DMS114 treated with DMSO at 0.1 percent for 48 hours (cell line): ENCODE data around the gene CCDC74A.
"Not testable (repeated sequence)": the region's sequence is repeated elsewhere in the genome, so short reads cannot be mapped to it uniquely, and the experiment has no call there.

Experiments used
- DNase-seq: peaks from one replicate; lab custom pipeline; 2025; ENCODE audit not compliant: unreplicated experiment; lab: John Stamatoyannopoulos, UW

The CCDC74A gene

DNA sequence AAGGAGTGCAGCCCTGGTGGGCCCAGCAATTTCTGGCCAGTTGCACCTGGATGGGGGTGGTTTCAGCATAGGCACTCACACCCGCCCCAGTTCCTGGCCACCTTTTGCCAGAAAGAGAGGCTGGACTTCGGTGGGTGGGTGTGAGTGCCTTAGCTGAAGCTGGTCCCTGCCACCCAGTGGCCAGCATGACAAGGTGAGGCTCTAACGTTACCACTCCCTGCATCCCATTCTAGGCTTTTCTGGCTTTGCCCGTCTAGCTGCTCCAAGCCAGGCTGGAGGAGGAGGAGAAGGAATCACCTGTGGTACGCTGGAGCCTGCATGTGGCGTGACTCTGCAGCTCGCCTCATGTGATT is 17.1 kb downstream of the CCDC74A start:
- DNase-seq: not testable (repeated sequence)

DNA sequence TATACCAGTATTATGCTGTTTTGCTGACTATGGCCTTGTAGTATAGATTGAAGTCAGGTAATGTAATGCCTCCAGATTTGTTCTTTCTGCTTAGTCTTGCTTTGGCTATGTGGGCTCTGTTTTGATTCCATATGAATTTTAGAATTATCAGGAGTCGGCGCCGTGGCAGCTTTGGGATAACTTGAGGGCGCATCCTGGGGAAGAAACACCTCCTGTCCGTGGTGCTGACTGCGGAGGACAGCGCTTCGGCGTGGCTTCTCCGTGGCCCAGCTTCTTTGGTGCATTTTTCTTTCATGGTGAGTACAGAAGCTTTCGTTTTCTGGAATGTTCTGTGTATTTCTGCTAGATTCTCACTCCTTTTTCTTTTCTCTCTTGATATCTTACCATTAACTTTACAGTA is 25.2 kb downstream of the CCDC74A start:
- DNase-seq: no peak

GRCh38 chr2:131556998-131557397 is 29.3 kb downstream of the CCDC74A start:
- no peak for DNase-seq

DNA sequence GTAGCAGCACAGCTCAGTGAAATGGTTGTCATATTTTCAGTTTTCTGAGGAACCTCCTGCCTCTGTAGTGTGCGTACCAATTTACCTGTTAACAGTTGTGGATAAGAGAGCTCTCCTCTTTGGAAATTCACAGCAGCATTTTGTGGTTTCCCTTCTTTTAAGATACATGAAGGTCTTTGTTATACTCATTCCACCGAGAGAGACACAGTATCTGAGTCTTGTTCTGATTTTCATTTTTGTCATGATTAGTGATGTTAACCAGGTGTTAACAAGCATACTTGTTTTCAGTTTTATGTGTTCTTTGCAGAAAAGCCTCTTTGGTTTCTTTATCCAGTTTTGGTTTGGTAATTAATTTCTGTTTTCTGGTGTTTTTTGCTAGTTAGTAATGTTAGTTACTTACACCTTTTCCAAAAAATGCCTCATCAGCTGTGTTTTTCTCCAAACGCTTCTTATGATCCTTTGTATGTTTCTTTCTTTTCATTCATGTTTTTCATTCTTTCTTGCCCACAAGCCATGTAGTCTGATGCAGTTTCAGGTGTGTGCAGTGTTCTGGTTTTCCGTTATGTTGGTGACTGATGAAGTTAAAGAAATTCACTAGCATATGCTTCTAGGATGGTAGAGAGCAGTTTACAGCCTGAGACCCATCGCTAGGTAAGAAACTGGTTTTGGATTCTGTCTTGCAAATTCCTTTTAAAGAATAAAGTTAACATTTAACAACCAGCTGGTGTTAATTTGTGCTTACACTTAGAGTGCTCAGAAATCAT is 30.1 kb downstream of the CCDC74A start:
- DNase-seq: no peak

DNA sequence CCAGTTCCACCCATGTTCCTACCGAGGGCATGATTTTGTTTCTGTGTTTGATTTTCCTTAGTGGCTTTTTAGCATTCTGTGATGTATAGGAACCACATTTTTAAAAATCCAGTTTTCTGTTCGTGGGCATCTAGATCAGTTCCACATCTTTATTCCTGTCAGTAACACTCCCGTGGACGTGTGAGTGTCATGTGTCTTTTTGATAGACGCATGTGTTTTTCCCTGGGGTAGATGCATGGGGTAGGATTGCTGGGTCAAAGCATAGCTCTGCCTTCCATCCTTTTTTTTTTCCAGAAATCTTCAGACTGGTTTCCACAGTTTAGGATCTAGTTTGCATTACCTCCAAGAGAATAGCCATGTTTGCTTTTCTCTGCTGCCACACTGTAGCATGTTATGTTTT is 38.7 kb downstream of the CCDC74A start:
- DNase-seq: no peak

GRCh38 chr2:131567891-131568290 is 40.2 kb downstream of the CCDC74A start:
- DNase-seq: no peak

DNA sequence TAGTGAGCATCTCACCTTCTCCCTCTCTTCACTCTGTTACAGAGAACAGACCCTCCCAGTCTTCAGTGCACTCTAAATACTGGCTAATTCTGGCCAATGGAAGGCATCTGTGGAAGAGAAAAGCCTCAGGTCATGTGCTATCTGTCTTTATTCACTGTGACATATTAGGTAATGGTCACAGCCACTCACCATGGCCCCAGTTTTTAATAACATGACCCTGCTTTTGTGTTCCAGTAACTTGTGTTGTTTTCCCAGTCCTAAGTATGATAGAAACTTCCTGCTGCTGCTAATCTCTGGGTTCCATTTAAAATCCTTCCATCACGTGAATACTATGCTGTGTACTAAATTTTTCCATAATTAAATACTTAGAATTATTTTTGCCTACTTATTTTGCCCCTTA is 40.7 kb downstream of the CCDC74A start:
- DNase-seq: not testable (repeated sequence)

DNA sequence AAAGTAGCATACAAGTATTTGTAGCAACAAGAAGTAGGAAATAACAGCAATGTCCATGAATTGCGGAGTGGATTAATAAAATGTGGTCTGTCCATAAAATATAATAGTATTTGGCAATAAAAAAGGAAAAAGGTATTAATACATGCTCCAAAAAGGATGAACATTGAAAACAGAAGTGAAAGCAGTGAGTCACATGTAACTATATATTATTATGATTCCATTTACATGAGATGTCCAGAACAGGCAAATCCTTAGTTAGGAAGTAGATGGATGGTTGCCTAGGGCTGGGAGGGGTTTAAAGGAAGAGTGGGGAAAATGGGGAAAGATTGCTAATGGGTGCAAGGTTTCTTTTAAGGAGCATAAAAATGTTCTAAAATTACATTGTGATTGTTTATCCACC is 44.5 kb downstream of the CCDC74A start:
- DNase-seq: no peak

DNA sequence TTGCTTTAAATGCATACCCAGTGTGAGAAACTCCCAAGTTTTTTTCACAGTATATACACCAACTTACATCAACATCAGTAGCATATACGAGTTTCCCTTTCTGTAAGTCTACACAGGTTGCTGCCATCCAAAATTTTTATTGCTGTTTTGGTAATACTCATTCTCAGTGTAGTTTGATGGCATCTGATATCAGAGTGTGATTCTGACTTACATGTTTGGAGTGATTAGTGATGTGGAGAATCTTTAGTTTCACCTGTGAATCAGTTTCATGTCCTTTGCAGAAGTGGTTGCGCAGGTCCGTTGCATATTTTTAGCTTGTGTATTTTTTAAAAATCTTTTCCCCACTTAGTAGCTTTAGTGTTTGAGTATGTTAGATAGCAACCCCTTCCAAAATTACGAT is 50.1 kb downstream of the CCDC74A start:
- no peak for DNase-seq

DNA sequence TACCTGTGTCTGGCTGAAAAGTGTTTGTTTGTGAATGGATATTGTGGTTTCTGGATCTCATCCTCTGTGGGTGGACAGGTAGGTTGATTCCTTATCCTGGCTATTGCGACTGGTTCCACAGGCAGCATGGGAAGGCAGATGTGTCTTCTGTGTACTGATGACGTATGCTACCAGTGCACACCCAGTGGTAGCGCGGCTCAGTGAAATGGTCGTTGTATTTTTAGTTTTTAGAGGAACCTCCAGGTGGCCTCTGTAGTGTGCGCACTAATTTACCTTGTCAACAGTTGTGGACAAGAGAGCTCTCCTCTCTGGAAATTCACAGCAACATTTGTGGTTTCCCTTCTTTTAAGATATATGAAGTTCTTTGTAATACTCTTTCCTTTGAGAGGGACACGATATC is 52.5 kb downstream of the CCDC74A start:
- DNase-seq: no peak
